ENCODE data around the gene PTGES.

PTGES gene

GRCh38 chr9:129783516-129784361 lies 30.9 kb upstream of the PTGES start:
- FAIRE-seq (no peak), DNase-seq (ENCODE audit: insufficient read length, low spot score) (peak; percentile 75)
- peak; percentile 95 for TF ChIP-seq CTCF (IDR thresholded peaks at IDR 0.05; ENCODE audit: insufficient read depth, missing control alignments)

GRCh38 chr9:129781981-129782380 lies 29.1 kb upstream of the PTGES start:
- no peak for TF ChIP-seq CTCF (IDR thresholded peaks at IDR 0.05; ENCODE audit: insufficient read depth, missing control alignments)
- FAIRE-seq (no peak), DNase-seq (ENCODE audit: insufficient read length, low spot score) (no peak)

GRCh38 chr9:129781131-129781530 lies 28.3 kb upstream of the PTGES start:
- no peak for TF ChIP-seq CTCF (IDR thresholded peaks at IDR 0.05; ENCODE audit: insufficient read depth, missing control alignments)
- DNase-seq (ENCODE audit: insufficient read length, low spot score) (no peak), FAIRE-seq (no peak)

- TF ChIP-seq CTCF (IDR thresholded peaks at IDR 0.05; ENCODE audit: insufficient read depth, missing control alignments): no peak
- no peak for FAIRE-seq
- no peak for DNase-seq (ENCODE audit: insufficient read length, low spot score)
These were observed 26.8 kb upstream of the PTGES start for GRCh38 chr9:129779560-129780190.

GRCh38 chr9:129778469-129778868 lies 25.6 kb upstream of the PTGES start:
- DNase-seq (ENCODE audit: insufficient read length, low spot score) (no peak), FAIRE-seq (no peak)
- no peak for TF ChIP-seq CTCF (IDR thresholded peaks at IDR 0.05; ENCODE audit: insufficient read depth, missing control alignments)

- FAIRE-seq (no peak), DNase-seq (ENCODE audit: insufficient read length, low spot score) (no peak)
- no peak for TF ChIP-seq CTCF (IDR thresholded peaks at IDR 0.05; ENCODE audit: insufficient read depth, missing control alignments)
These were observed 24.9 kb upstream of the PTGES start for GRCh38 chr9:129777769-129778130.
